HepG2 (cell line): ENCODE results near the gene KRT13. TPM values are rescaled to one million over a fixed set of nuclear protein-coding genes. Genes with fewer than 3 reads are reported as not detected.

Source experiments
- ATAC-seq: fragments of 200-7000 bp; cut with Tn5 transposase; 3 replicates; pipeline ENCODE4 v1.9.1; 2020; ENCODE audit warnings: mild to moderate bottlenecking, moderate library complexity
- BruUV-seq: library from RNA; stranded (reverse); fragments of 400-500 nt; replicated peaks from 2 replicates; lab custom pipeline; 2021; lab: Mats Ljungman, UMichigan
- CTCF ChIA-PET: fragments of 300-600 bp; formaldehyde crosslinking; extraction: SDS; loops from one replicate; lab custom pipeline; 2021; ENCODE audit warnings: low total read pairs, inconsistent platforms, low intra/inter-chr PET ratio; lab: Yijun Ruan, JAX
- POLR2A ChIA-PET: fragments of 350-600 bp; sonication (Branson Sonifier 250); formaldehyde crosslinking; loops from one replicate; lab custom pipeline; 2020; ENCODE audit warnings: antibody characterized with exemption, inconsistent platforms; lab: Yijun Ruan, JAX
- DNase-seq: peaks from one replicate; pipeline ENCODE4 v3.0.0-alpha.2; 2015; ENCODE audit warnings: low spot score
- FAIRE-seq: peaks from 3 replicates; lab custom pipeline; 2011; peaks lifted over from hg19 to GRCh38; lab: Jason Lieb, UNC
- H2AFZ ChIP-seq: one replicate; pipeline ENCODE4 v1.6.1; 2011; ENCODE audit warnings: low read length, inconsistent platforms
- H3K27ac ChIP-seq: fragments of 300-600 bp; 3 replicates; pipeline ENCODE4 v1.8.0; 2011; ENCODE audit warnings: mixed run types, mild to moderate bottlenecking, mixed read lengths, low read length, inconsistent platforms; ENCODE audit not compliant: insufficient read depth; ENCODE audit errors: extremely low read length
- H3K27me3 ChIP-seq, 2 experiments: fragments of 200-600 bp in 1 of 2; 2 replicates in 1 of 2; 3 replicates in 1 of 2; pipeline versions ENCODE4 v1.6.0 to v1.8.0; 2011; ENCODE audit warnings: low read length in 2 of 2, mild to moderate bottlenecking in 2 of 2, moderate library complexity in 2 of 2, inconsistent platforms in 1 of 2; ENCODE audit not compliant: insufficient read depth in 2 of 2, control insufficient read depth in 1 of 2
- H3K36me3 ChIP-seq, 2 experiments: fragments of 200-600 bp in 1 of 2; replicated peaks in 1 of 2; 2 replicates in 1 of 2; 3 replicates in 1 of 2; pipeline versions ENCODE4 v1.5.1 to v1.8.0; 2011; ENCODE audit warnings: low read length in 2 of 2, inconsistent platforms in 1 of 2; ENCODE audit not compliant: insufficient read depth in 2 of 2, control insufficient read depth in 1 of 2
- H3K4me1 ChIP-seq: 2 replicates; pipeline ENCODE4 v1.5.1; 2012; ENCODE audit warnings: low read length, inconsistent platforms; ENCODE audit not compliant: insufficient read depth
- H3K4me2 ChIP-seq: 2 replicates; pipeline ENCODE4 v1.6.0; 2011; ENCODE audit warnings: low read depth, low read length, inconsistent platforms
- H3K4me3 ChIP-seq, 3 experiments: fragments of 200-600 bp in 1 of 3; sonication (generic), shearing (Covaris generic) in 1 of 3; replicated peaks in 1 of 3; 2 replicates each; pipeline ENCODE4 v1.5.1; 2011 to 2016; ENCODE audit warnings: low read length in 3 of 3, inconsistent platforms in 2 of 3, low read depth in 2 of 3, mild to moderate bottlenecking in 2 of 3, control low read depth in 1 of 3, mixed read lengths in 1 of 3; ENCODE audit not compliant: insufficient read depth in 1 of 3
- H3K79me2 ChIP-seq: one replicate; pipeline ENCODE4 v1.6.1; 2011; ENCODE audit warnings: low read length, inconsistent platforms; ENCODE audit not compliant: insufficient read depth
- H3K9ac ChIP-seq: 2 replicates; pipeline ENCODE4 v1.6.0; 2011; ENCODE audit warnings: mild to moderate bottlenecking, low read depth, low read length, inconsistent platforms; ENCODE audit not compliant: insufficient read depth
- H3K9me3 ChIP-seq: 2 replicates; pipeline ENCODE4 v1.5.1; 2012; ENCODE audit warnings: mild to moderate bottlenecking, low read length
- H4K20me1 ChIP-seq: 2 replicates; pipeline ENCODE4 v1.6.0; 2011; ENCODE audit warnings: inconsistent platforms, mild to moderate bottlenecking, low read length, moderate library complexity; ENCODE audit not compliant: insufficient read depth
- ASH2L ChIP-seq: fragments of 300-600, 200-600 bp; sonication (generic); IDR thresholded peaks from 2 replicates; pipeline ENCODE4 v1.7.0; 2017; ENCODE audit warnings: low read depth, mild to moderate bottlenecking, moderate library complexity, mixed read lengths, low read length; ENCODE audit not compliant: insufficient read length
- ATF2 ChIP-seq: sonication (generic); formaldehyde crosslinking; IDR thresholded peaks from 2 replicates; pipeline ENCODE4 v1.4.0; 2020; ENCODE audit warnings: missing genetic modification reagents
- PBX3 ChIP-seq: sonication (generic); formaldehyde crosslinking; IDR thresholded peaks from 2 replicates; pipeline ENCODE4 v1.8.1; 2023; ENCODE audit warnings: missing genetic modification reagents, inconsistent platforms, borderline replicate concordance
- TBX2 ChIP-seq: sonication (generic); formaldehyde crosslinking; IDR thresholded peaks from 2 replicates; pipeline ENCODE4 v1.5.0; 2020; ENCODE audit warnings: missing genetic modification reagents, mild to moderate bottlenecking, borderline replicate concordance
- U2AF1 ChIP-seq: fragments of 200-400 bp; formaldehyde crosslinking; optimal IDR thresholded peaks from 2 replicates; pipeline ENCODE3; 2017; ENCODE audit warnings: mild to moderate bottlenecking, low read depth, low read length
- ZBTB38 ChIP-seq: sonication (generic); formaldehyde crosslinking; IDR thresholded peaks from 2 replicates; pipeline ENCODE4 v1.5.1; 2020; ENCODE audit warnings: mild to moderate bottlenecking, missing genetic modification reagents
- ZNF296 ChIP-seq: sonication (generic); formaldehyde crosslinking; conservative IDR thresholded peaks from 2 replicates; pipeline ENCODE4 v1.5.0; 2020; ENCODE audit warnings: mild to moderate bottlenecking, missing genetic modification reagents
- ZNF510 ChIP-seq: sonication (generic); formaldehyde crosslinking; IDR thresholded peaks from 2 replicates; pipeline ENCODE4 v1.4.0; 2020; ENCODE audit warnings: low read depth, mild to moderate bottlenecking, missing genetic modification reagents
- ZNF687 ChIP-seq: sonication (generic); formaldehyde crosslinking; IDR thresholded peaks from 2 replicates; pipeline ENCODE4 v1.5.1; 2020; ENCODE audit warnings: mild to moderate bottlenecking, missing genetic modification reagents, moderate library complexity
- WGBS: methylation state at CpG from one replicate; pipeline ENCODE4 v1.1.6; 2017; ENCODE audit warnings: low lambda C conversion rate; 5-methylcytosine and 5-hydroxymethylcytosine counted together
- in situ Hi-C: cut with HindIII; loops from 2 replicates; pipeline ENCODE4 v1.10.0; 2017; ENCODE audit warnings: low pct_unique_long_range_greater_than_20kb; ENCODE audit not compliant: extremely low pct_ligation_motif_present
- intact Hi-C: fragments of 100-400 bp; cut with micrococcal nuclease; formaldehyde crosslinking; loops from one replicate; pipeline ENCODE4 v1.10.0; 2022; ENCODE audit not compliant: unreplicated experiment
- polyA plus RNA-seq, 8 experiments: library from polyadenylated mRNA; depleted of rRNA in 3 of 8; stranded (reverse) in 7 of 8; unstranded in 1 of 8; fragments of >200 nt; fragmentation: Illumina TruSeq in 4 of 8; extraction: Trizol in 4 of 8; gene quantifications; 2 replicates each; pipeline versions ENCODE4 v1.2.1 to v1.2.3, GENCODE V29; 2011 to 2016; ENCODE audit warnings: low read depth in 4 of 8, missing spikeins in 1 of 8, mixed read lengths in 1 of 8; ENCODE audit not compliant: insufficient read depth in 1 of 8
- total RNA-seq, 5 experiments: library from RNA; depleted of rRNA; stranded (reverse); fragments of >200 nt; fragmentation: Illumina TruSeq; extraction: Trizol; gene quantifications; 2 replicates each; pipeline ENCODE4 v1.2.3, GENCODE V29; 2016; ENCODE audit warnings: low read depth in 1 of 5

Gene KRT13
- total and polyA plus RNA-seq, 2 of the 13 experiments (the other 11 are each of a cell fraction or from before 2014, with no cell fraction given): not detected

GRCh38 chr17:41535764-41536481 is 30.5 kb upstream of the KRT13 start:
- H3K9ac ChIP-seq: no peak overlapping the region
- H3K36me3 ChIP-seq: no peaks in the 10 kb centered on the region
- TF ChIP-seq TBX2: peak; percentile 38; the same call in 1 of the 2 replicates
- no peak for TF ChIP-seq ZNF510 (CRISPR knock-in tag)
- no peak for TF ChIP-seq ASH2L
- no peak for TF ChIP-seq ATF2 (CRISPR knock-in tag)
- no peak for TF ChIP-seq PBX3 (CRISPR knock-in tag)
- 0 out of 2 replicates have a peak, but pooled peaks have one; percentile 50 for TF ChIP-seq ZNF296 (CRISPR knock-in tag)
- no peak for TF ChIP-seq ZBTB38 (CRISPR knock-in tag)
- TF ChIP-seq ZNF687 (CRISPR knock-in tag): peak; percentile 56; the same call in 1 of the 2 replicates
- TF ChIP-seq U2AF1: no peak
- no peaks in the 10 kb centered on the region for H3K79me2 ChIP-seq
- ChIA-PET POLR2A (no interaction called here), CTCF (interaction anchor here (1.7 kb wide), 1 partner anchor 49 kb away, joined by 3 read pairs; no protein-coding TSS in a partner anchor)
- H4K20me1 ChIP-seq: no peaks in the 10 kb centered on the region
- H3K4me2 ChIP-seq: peak overlapping the region; percentile 20; the same call in 1 of the 2 replicates
- no peak overlapping the region for H2AFZ ChIP-seq
- in situ Hi-C loops (no loop called here), intact Hi-C loops (loop anchor here (10.0 kb wide), 1 partner anchor 121 kb away; no protein-coding TSS in a partner anchor)
- 0 out of 6 replicates have a peak overlapping the region, but pooled peaks of 1 of the 3 experiments have one; percentile 1 for H3K4me3 ChIP-seq
- no peak overlapping the region for H3K27ac ChIP-seq
- DNase-seq: no peak
- H3K4me1 ChIP-seq: peaks cover 64% of the 10 kb centered on the region
- 51% methylated on average over 13 of the region's 15 CpGs for WGBS
- no peak for FAIRE-seq
- H3K9me3 ChIP-seq: no peaks in the 10 kb centered on the region
- peak; percentile 13; the same call in 1 of the 3 replicates for ATAC-seq
- BruUV-seq: no TSS peak
- H3K27me3 ChIP-seq: peaks cover 0 to 11% of the 10 kb centered on the region in 2 experiments; a peak in 2 of 5 replicates
